Liver (tissue), 9 donors: ENCODE data around the gene CLEC16A. TPM values are rescaled to one million over a fixed set of nuclear protein-coding genes. Genes with fewer than 3 reads are reported as not detected.

Experiments
- DNase-seq: peaks from one replicate; pipeline ENCODE4 v3.0.0-alpha.2; 2017; ENCODE audit warnings: low spot score
- H3K27ac ChIP-seq, 2 donors: one replicate each; pipeline ENCODE4 v1.7.0; 2013; ENCODE audit warnings: inconsistent platforms in 2 of 2, low read length in 2 of 2, control low read depth in 1 of 2, low read depth in 1 of 2, mild to moderate bottlenecking in 1 of 2
- H3K27me3 ChIP-seq, 4 donors: one replicate each; pipeline versions ENCODE4 v1.6.1 to v1.7.0; 2013; ENCODE audit warnings: low read length in 3 of 4, inconsistent platforms in 1 of 4, mild to moderate bottlenecking in 1 of 4, moderate library complexity in 1 of 4; ENCODE audit not compliant: control insufficient read depth in 4 of 4, insufficient read depth in 4 of 4
- H3K36me3 ChIP-seq, 4 donors: one replicate each; pipeline versions ENCODE4 v1.6.1 to v1.7.0; 2013; ENCODE audit warnings: low read length in 3 of 4, mild to moderate bottlenecking in 3 of 4, low read depth in 1 of 4, moderate library complexity in 1 of 4; ENCODE audit not compliant: control insufficient read depth in 4 of 4, insufficient read depth in 3 of 4
- H3K4me1 ChIP-seq, 4 donors: one replicate each; pipeline versions ENCODE4 v1.6.1 to v1.7.0; 2013; ENCODE audit warnings: low read length in 3 of 4, mild to moderate bottlenecking in 3 of 4, moderate library complexity in 1 of 4; ENCODE audit not compliant: control insufficient read depth in 4 of 4, insufficient read depth in 4 of 4
- H3K4me3 ChIP-seq, 3 donors: one replicate each; pipeline versions ENCODE4 v1.6.1 to v1.7.0; 2013; ENCODE audit warnings: low read length in 3 of 3, control low read depth in 1 of 3, low read depth in 1 of 3, mild to moderate bottlenecking in 1 of 3
- H3K9ac ChIP-seq, 2 donors: one replicate each; pipeline ENCODE4 v1.7.0; 2013; ENCODE audit warnings: low read length in 2 of 2, mild to moderate bottlenecking in 2 of 2, moderate library complexity in 2 of 2, control low read depth in 1 of 2, low read depth in 1 of 2
- H3K9me3 ChIP-seq, 4 donors: one replicate each; pipeline versions ENCODE4 v1.6.1 to v1.7.0; 2013; ENCODE audit warnings: low read length in 3 of 4; ENCODE audit not compliant: control insufficient read depth in 4 of 4
- CTCF ChIP-seq: fragments of 150-350 bp; IDR thresholded peaks from 2 replicates; pipeline ENCODE4 v1.5.1; 2017; ENCODE audit warnings: improper control_type of control experiment, low read depth, low read length; ENCODE audit not compliant: missing input control
- EGR1 ChIP-seq, 2 donors: IDR thresholded peaks; 2 replicates each; pipeline ENCODE4 v1.6.1; 2016 to 2018; ENCODE audit warnings: antibody characterized with exemption in 2 of 2, low read depth in 2 of 2
- FOXA1 ChIP-seq: IDR thresholded peaks from 2 replicates; pipeline ENCODE4 v1.6.1; 2016; ENCODE audit warnings: antibody characterized with exemption
- FOXA2 ChIP-seq: IDR thresholded peaks from 2 replicates; pipeline ENCODE4 v1.6.1; 2016; ENCODE audit warnings: antibody characterized with exemption
- GABPA ChIP-seq, 2 donors: IDR thresholded peaks in 1 of 2; conservative IDR thresholded peaks in 1 of 2; 2 replicates each; pipeline ENCODE4 v1.6.1; 2016; ENCODE audit warnings: antibody characterized with exemption in 2 of 2, mild to moderate bottlenecking in 1 of 2, moderate library complexity in 1 of 2
- HNF4A ChIP-seq, 2 donors: conservative IDR thresholded peaks; 2 replicates each; pipeline ENCODE4 v1.6.1; 2016; ENCODE audit warnings: antibody characterized with exemption in 2 of 2, mild to moderate bottlenecking in 2 of 2
- HNF4G ChIP-seq: IDR thresholded peaks from 2 replicates; pipeline ENCODE4 v1.6.1; 2016; ENCODE audit warnings: antibody characterized with exemption
- JUND ChIP-seq, 2 donors: IDR thresholded peaks; 2 replicates each; pipeline ENCODE4 v1.6.1; 2016; ENCODE audit warnings: antibody characterized with exemption in 2 of 2
- NR2F2 ChIP-seq: IDR thresholded peaks from 2 replicates; pipeline ENCODE4 v1.6.1; 2016; ENCODE audit warnings: antibody characterized with exemption
- RAD21 ChIP-seq, 2 donors: IDR thresholded peaks; 2 replicates each; pipeline ENCODE4 v1.6.1; 2016; ENCODE audit warnings: antibody characterized with exemption in 2 of 2, mild to moderate bottlenecking in 2 of 2
- REST ChIP-seq: IDR thresholded peaks from 2 replicates; pipeline ENCODE4 v1.6.1; 2016; ENCODE audit warnings: antibody characterized with exemption, mild to moderate bottlenecking
- RXRA ChIP-seq, 2 donors: IDR thresholded peaks; 2 replicates each; pipeline ENCODE4 v1.6.1; 2017 to 2018; ENCODE audit warnings: antibody characterized with exemption in 2 of 2, mild to moderate bottlenecking in 1 of 2
- YY1 ChIP-seq: IDR thresholded peaks from 2 replicates; pipeline ENCODE4 v1.6.1; 2016; ENCODE audit warnings: antibody characterized with exemption, mild to moderate bottlenecking
- WGBS: extraction: QIAGEN DNeasy Blood & Tissue Kit; methylation state at CpG from one replicate; pipeline ENCODE4 v1.1.7; 2013; 5-methylcytosine and 5-hydroxymethylcytosine counted together
- polyA plus RNA-seq, 2 donors: library from polyadenylated mRNA; stranded (reverse) in 1 of 2; unstranded in 1 of 2; fragments of 200-250 nt in 1 of 2; fragments of >200 nt in 1 of 2; fragmentation: Nextera tagmentation in 1 of 2; extraction: Ambion mirVana in 1 of 2; gene quantifications; one replicate each; pipeline versions ENCODE4 v1.2.1 to v1.2.3, GENCODE V29; 2013 to 2015
- total RNA-seq, 2 donors: library from RNA; depleted of rRNA; stranded (reverse); fragments of >200 nt; gene quantifications; one replicate each; pipeline ENCODE4 v1.2.3, GENCODE V29; 2014
- TF ChIP-seq, protein P1 (sequence below): IDR thresholded peaks from 2 replicates; pipeline ENCODE4 v1.6.1; 2016; ENCODE audit warnings: antibody characterized with exemption
- donor health status: healthy.
- donor health status: healthy.
- donor health status: healthy.
- donor health status: healthy.
- donor health status: healthy.

The CLEC16A gene
- total and polyA plus RNA-seq, 4 donors: 9.7 to 23.0 (median 17.4) TPM

DNA sequence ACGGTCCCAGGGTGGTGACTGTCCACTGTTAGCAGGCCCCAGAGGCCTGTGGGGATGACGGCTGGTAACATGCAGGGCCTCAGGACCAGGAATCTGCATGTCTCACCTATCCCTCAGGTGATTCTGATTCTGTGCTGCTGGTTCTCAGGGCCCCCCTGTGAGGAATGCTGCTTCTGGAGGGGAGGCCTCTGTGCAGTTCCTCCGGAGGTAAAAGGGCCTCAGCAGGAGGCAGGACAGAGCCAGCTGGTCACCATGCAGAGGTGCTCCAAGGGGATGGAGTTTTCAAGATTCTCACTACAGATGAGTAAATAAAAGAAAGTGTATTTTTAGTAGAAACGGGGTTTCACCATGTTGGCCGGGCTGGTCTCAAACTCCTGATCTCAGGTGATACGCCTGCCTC is 33.8 kb downstream of the CLEC16A start:
- Histone ChIP-seq H3K9ac (no peak overlapping the region), H3K27ac (no peak overlapping the region), H3K9me3 (no peaks in the 10 kb centered on the region), H3K4me1 (peaks cover 0 to 10% (median 4%) of the 10 kb centered on the region in 4 donors), H3K27me3 (no peaks in the 10 kb centered on the region), H3K4me3 (no peak overlapping the region), H3K36me3 (peaks cover under 1 to 12% (median 7%) of the 10 kb centered on the region in 4 donors)
- WGBS: 96% methylated on average over 6 of the region's 6 CpGs
- TF ChIP-seq RXRA (IDR thresholded peaks at IDR 0.05) (no peak), CTCF (no peak), EGR1 (IDR thresholded peaks at IDR 0.05; ENCODE audit: low read depth in 2 of 2) (no peak), HNF4G (no peak), RAD21 (IDR thresholded peaks at IDR 0.05) (no peak)
- DNase-seq: no peak

DNA sequence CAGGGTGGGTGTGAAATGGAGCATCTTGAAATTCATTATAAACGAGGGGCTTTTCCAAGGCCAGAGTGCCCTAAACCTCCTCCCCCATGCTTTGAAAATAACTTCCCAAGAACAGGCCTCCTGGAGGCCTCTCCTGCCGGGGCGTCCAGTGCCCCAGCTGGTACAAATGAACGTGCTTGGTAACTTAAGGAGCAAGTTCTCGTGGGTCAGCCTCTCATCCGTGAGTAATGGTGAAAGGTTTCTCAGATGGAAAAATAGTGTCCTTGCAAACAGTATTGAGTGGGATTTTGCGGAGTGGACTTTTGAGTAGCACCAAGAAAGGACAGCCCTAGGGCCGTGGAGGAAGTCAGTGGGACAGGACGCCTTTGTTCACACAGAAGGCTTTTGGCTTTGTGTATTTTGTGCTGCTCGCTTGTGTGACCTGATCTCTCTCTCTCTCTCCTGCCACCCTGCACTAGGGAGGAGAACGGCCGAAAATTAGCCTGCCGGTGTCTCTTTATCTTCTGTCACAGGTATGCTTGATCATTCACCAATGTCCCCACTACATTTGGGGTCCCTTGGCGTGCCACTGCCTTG is 34.6 kb downstream of the CLEC16A start:
- peaks cover 0 to 9% (median 5%) of the 10 kb centered on the region in 4 donors for H3K36me3 ChIP-seq
- H3K9ac ChIP-seq: no peak overlapping the region
- H3K9me3 ChIP-seq: no peaks in the 10 kb centered on the region
- 96% methylated on average over 14 of the region's 14 CpGs for WGBS
- DNase-seq: no peak
- H3K27me3 ChIP-seq: no peaks in the 10 kb centered on the region
- no peak overlapping the region for H3K4me3 ChIP-seq
- H3K27ac ChIP-seq: peak overlapping the region; percentile 46 to 55
- H3K4me1 ChIP-seq: peaks cover 0 to 11% (median 4%) of the 10 kb centered on the region in 4 donors
- TF ChIP-seq EGR1 (IDR thresholded peaks at IDR 0.05; ENCODE audit: low read depth in 2 of 2) (no peak), CTCF (no peak), REST (no peak), YY1 (no peak), JUND (IDR thresholded peaks at IDR 0.05) (no peak), HNF4A (conservative IDR thresholded peaks at IDR 0.05) (no peak), NR2F2 (no peak), FOXA2 (no peak), HNF4G (no peak), GABPA (IDR thresholded peaks at IDR 0.05 in 1 of 2, conservative IDR thresholded peaks at IDR 0.05 in 1 of 2) (no peak), FOXA1 (no peak)
- TF ChIP-seq, protein P1, sequence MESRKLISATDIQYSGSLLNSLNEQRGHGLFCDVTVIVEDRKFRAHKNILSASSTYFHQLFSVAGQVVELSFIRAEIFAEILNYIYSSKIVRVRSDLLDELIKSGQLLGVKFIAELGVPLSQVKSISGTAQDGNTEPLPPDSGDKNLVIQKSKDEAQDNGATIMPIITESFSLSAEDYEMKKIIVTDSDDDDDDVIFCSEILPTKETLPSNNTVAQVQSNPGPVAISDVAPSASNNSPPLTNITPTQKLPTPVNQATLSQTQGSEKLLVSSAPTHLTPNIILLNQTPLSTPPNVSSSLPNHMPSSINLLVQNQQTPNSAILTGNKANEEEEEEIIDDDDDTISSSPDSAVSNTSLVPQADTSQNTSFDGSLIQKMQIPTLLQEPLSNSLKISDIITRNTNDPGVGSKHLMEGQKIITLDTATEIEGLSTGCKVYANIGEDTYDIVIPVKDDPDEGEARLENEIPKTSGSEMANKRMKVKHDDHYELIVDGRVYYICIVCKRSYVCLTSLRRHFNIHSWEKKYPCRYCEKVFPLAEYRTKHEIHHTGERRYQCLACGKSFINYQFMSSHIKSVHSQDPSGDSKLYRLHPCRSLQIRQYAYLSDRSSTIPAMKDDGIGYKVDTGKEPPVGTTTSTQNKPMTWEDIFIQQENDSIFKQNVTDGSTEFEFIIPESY: no peak
